KMS-11 (cell line): Measurements from ENCODE around the gene CLEC4G.

Experiments
- H2AFZ ChIP-seq: fragments of 200-600 bp; sonication (generic); 2 replicates; pipeline ENCODE4 v1.6.1; 2016; ENCODE audit warnings: antibody characterized with exemption, mixed run types, low read depth
- H3K27ac ChIP-seq: fragments of 200-600 bp; sonication (generic); 2 replicates; pipeline ENCODE4 v1.6.1; 2016; ENCODE audit warnings: mild to moderate bottlenecking, mixed run types
- H3K27me3 ChIP-seq: fragments of 200-600 bp; sonication (generic); 2 replicates; pipeline ENCODE4 v1.6.1; 2017; ENCODE audit warnings: mild to moderate bottlenecking, low read depth, mixed run types, moderate library complexity; ENCODE audit not compliant: insufficient read depth
- H3K36me3 ChIP-seq: fragments of 200-600 bp; sonication (generic); 2 replicates; pipeline ENCODE4 v1.6.1; 2017; ENCODE audit warnings: mild to moderate bottlenecking, mixed run types; ENCODE audit not compliant: insufficient read depth
- H3K4me1 ChIP-seq: fragments of 200-600 bp; sonication (generic); 2 replicates; pipeline ENCODE4 v1.6.1; 2016; ENCODE audit warnings: mild to moderate bottlenecking, low read depth, mixed run types; ENCODE audit not compliant: poor library complexity, severe bottlenecking
- H3K4me2 ChIP-seq: fragments of 200-600 bp; sonication (generic); 2 replicates; pipeline ENCODE4 v1.7.0; 2016; ENCODE audit warnings: mild to moderate bottlenecking, mixed run types
- H3K4me3 ChIP-seq: fragments of 200-600 bp; sonication (generic); IDR thresholded peaks from 2 replicates; pipeline ENCODE4 v1.6.1; 2017; ENCODE audit warnings: low read depth, low read length, mixed read lengths; ENCODE audit not compliant: insufficient read depth
- H3K79me2 ChIP-seq: fragments of 200-600 bp; sonication (generic); 2 replicates; pipeline ENCODE4 v1.6.1; 2016; ENCODE audit warnings: low read depth, mixed run types; ENCODE audit not compliant: insufficient read depth
- H3K9ac ChIP-seq: fragments of 200-600 bp; sonication (generic); 2 replicates; pipeline ENCODE4 v1.6.1; 2016; ENCODE audit warnings: mild to moderate bottlenecking, mixed run types
- H4K20me1 ChIP-seq: fragments of 200-600 bp; sonication (generic); 2 replicates; pipeline ENCODE4 v1.6.1; 2016; ENCODE audit warnings: mild to moderate bottlenecking, mixed run types; ENCODE audit not compliant: insufficient read depth
- CTCF ChIP-seq: fragments of 200-600 bp; sonication (generic); conservative IDR thresholded peaks from 2 replicates; pipeline ENCODE4 v1.6.1; 2017; ENCODE audit warnings: low read depth, mild to moderate bottlenecking, antibody characterized with exemption, low read length, moderate library complexity, mixed read lengths

CLEC4G gene

DNA sequence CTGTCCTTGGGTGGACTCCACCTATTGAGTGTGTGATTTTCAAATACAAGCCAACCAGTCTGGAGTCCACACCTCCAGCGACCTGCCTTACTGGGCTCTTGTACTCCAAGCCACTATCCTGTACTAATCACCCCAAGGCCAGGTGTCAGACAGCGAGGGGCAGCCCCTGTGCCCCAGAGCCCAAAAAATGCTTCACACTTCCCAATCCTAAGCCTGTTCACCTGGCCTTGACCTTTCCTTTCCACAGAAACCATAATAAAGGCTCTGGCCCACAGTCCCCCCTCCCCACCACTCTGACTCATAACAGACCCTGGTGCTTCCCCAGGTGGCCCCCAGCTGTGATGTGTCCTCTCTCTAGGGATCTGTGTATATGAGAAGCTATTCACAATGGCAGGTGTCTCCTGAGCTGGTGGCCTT lies 11.5 kb upstream of the CLEC4G start:
- H3K4me3 ChIP-seq, result no peak overlapping the region
- H3K79me2 ChIP-seq, result no peaks in the 10 kb centered on the region
- H2AFZ ChIP-seq, result no peak overlapping the region
- peaks cover 62% of the 10 kb centered on the region for H3K27me3 ChIP-seq
- H3K4me2 ChIP-seq, result no peak overlapping the region
- H3K9ac ChIP-seq, result no peak overlapping the region
- no peaks in the 10 kb centered on the region for H3K36me3 ChIP-seq
- no peak for TF ChIP-seq CTCF
- H4K20me1 ChIP-seq, result no peaks in the 10 kb centered on the region
- H3K27ac ChIP-seq, result no peak overlapping the region
- H3K4me1 ChIP-seq, result no peaks in the 10 kb centered on the region

- Histone ChIP-seq H2AFZ (no peak overlapping the region), H3K36me3 (no peaks in the 10 kb centered on the region), H3K27ac (no peak overlapping the region), H3K79me2 (no peaks in the 10 kb centered on the region), H3K9ac (no peak overlapping the region), H3K4me3 (no peak overlapping the region), H3K4me1 (no peaks in the 10 kb centered on the region), H3K27me3 (peaks cover 66% of the 10 kb centered on the region), H4K20me1 (no peaks in the 10 kb centered on the region), H3K4me2 (no peak overlapping the region)
- TF ChIP-seq CTCF, result no peak
These were observed 11.1 kb upstream of the CLEC4G start for GRCh38 chr19:7742991-7743390.

DNA sequence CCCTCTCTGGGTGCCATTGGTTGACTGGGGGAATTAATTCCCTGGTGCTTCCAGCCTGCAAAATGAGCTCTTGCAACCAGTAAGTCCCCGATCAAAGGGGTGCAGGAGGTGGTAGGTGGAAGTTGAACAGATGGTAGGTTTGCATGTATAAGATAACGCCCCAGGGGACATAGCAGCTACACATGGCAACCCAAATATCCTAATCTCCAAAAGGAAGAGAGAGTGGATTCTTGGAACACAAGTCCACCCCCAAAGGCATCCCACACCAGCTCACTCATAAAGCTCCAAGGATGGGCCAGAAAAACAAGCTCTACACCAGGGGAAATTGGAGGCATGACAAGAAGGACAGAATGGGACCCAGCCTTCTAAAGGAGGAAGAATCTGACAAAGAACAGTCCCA lies 10.7 kb upstream of the CLEC4G start:
- H3K4me1 ChIP-seq, result no peaks in the 10 kb centered on the region
- no peak overlapping the region for H3K9ac ChIP-seq
- peaks cover 69% of the 10 kb centered on the region for H3K27me3 ChIP-seq
- H3K79me2 ChIP-seq, result no peaks in the 10 kb centered on the region
- TF ChIP-seq CTCF, result no peak
- no peak overlapping the region for H2AFZ ChIP-seq
- no peak overlapping the region for H3K27ac ChIP-seq
- no peaks in the 10 kb centered on the region for H3K36me3 ChIP-seq
- H3K4me3 ChIP-seq, result no peak overlapping the region
- H3K4me2 ChIP-seq, result no peak overlapping the region
- H4K20me1 ChIP-seq, result no peaks in the 10 kb centered on the region

DNA sequence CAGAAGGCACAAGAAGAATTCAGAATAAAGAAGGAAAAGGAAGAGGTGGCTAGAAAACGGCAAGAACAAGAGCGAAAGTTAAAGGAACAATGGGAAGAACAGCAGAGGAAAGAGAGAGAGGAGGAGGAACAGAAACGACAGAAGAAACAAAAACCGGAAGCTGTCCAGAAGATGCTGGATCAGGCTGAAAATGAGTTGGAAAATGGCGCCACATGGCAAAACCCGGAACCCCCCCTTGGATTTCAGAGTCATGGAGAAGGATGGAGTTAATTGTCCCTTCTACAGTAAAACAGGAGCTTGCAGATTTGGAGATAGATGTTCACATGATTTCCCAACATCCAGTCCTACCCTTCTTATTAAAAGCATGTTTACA lies 8.8 kb upstream of the CLEC4G start:
- H3K27ac ChIP-seq, result no peak overlapping the region
- peaks cover 79% of the 10 kb centered on the region for H3K27me3 ChIP-seq
- H3K36me3 ChIP-seq, result no peaks in the 10 kb centered on the region
- no peak overlapping the region for H3K4me2 ChIP-seq
- no peaks in the 10 kb centered on the region for H4K20me1 ChIP-seq
- no peak for TF ChIP-seq CTCF
- H3K79me2 ChIP-seq, result no peaks in the 10 kb centered on the region
- H3K4me1 ChIP-seq, result no peaks in the 10 kb centered on the region
- no peak overlapping the region for H2AFZ ChIP-seq
- no peak overlapping the region for H3K9ac ChIP-seq
- no peak overlapping the region for H3K4me3 ChIP-seq
